Left renal cortex interstitium (tissue), 4 donors: Measurements from ENCODE around the gene CFAP58. TPM values are rescaled to one million over a fixed set of nuclear protein-coding genes. Genes with fewer than 3 reads are reported as not detected.

Source experiments
- DNase-seq, 4 donors: peaks; one replicate each; pipeline ENCODE4 v3.0.0-alpha.2; 2013; ENCODE audit warnings: low read depth in 4 of 4, low spot score in 2 of 4, missing footprints in 1 of 4
- polyA plus RNA-seq, 4 donors: library from polyadenylated mRNA; unstranded; fragments of 120-200 nt; gene quantifications; one replicate each; pipeline ENCODE4 v1.2.1, GENCODE V29; 2013; ENCODE audit not compliant: insufficient read length in 4 of 4

Gene CFAP58
- polyA plus RNA-seq, 4 donors, result 0.32 to 0.63 (median 0.42) TPM

GRCh38 chr10:104321725-104322415 lies 31.8 kb upstream of the CFAP58 start:
- no peak for DNase-seq

GRCh38 chr10:104322416-104322782 lies 31.2 kb upstream of the CFAP58 start:
- DNase-seq, result no peak

GRCh38 chr10:104323085-104323484 lies 30.5 kb upstream of the CFAP58 start:
- DNase-seq, result no peak

- DNase-seq, result no peak
These were observed 29.9 kb upstream of the CFAP58 start for GRCh38 chr10:104323760-104324201.

- DNase-seq, result no peak
These were observed 29.4 kb upstream of the CFAP58 start for GRCh38 chr10:104324221-104324686.

- DNase-seq, result no peak
These were observed 28.7 kb upstream of the CFAP58 start for GRCh38 chr10:104324931-104325330.

- no peak for DNase-seq
These were observed 27.9 kb upstream of the CFAP58 start for GRCh38 chr10:104325436-104326435.

- DNase-seq, result no peak
These were observed 26.5 kb upstream of the CFAP58 start for GRCh38 chr10:104326991-104327610.

- DNase-seq, result no peak
These were observed 25.6 kb upstream of the CFAP58 start for GRCh38 chr10:104327745-104328645.

GRCh38 chr10:104328646-104328895 lies 25.1 kb upstream of the CFAP58 start:
- DNase-seq, result no peak

- DNase-seq, result no peak
These were observed 24.5 kb upstream of the CFAP58 start for GRCh38 chr10:104328896-104329710.

GRCh38 chr10:104329735-104330134 lies 23.9 kb upstream of the CFAP58 start:
- DNase-seq, result no peak

- DNase-seq, result no peak
These were observed 23.2 kb upstream of the CFAP58 start for GRCh38 chr10:104330168-104331110.

GRCh38 chr10:104331208-104331838 lies 22.3 kb upstream of the CFAP58 start:
- no peak for DNase-seq

- no peak for DNase-seq
These were observed 21.2 kb upstream of the CFAP58 start for GRCh38 chr10:104332243-104333031.

GRCh38 chr10:104333032-104333727 lies 20.5 kb upstream of the CFAP58 start:
- DNase-seq, result no peak
